ENCODE measurements around the gene MAPK8IP2.

MAPK8IP2 gene

GRCh38 chr22:50600538-50600937 lies at the start of gene MAPK8IP2:
TSS of gene MAPK8IP2 (plus strand) at chr22:50600793. CDS start at chr22:50600819, 26 bp downstream.
- no peak for DNase-seq

DNA sequence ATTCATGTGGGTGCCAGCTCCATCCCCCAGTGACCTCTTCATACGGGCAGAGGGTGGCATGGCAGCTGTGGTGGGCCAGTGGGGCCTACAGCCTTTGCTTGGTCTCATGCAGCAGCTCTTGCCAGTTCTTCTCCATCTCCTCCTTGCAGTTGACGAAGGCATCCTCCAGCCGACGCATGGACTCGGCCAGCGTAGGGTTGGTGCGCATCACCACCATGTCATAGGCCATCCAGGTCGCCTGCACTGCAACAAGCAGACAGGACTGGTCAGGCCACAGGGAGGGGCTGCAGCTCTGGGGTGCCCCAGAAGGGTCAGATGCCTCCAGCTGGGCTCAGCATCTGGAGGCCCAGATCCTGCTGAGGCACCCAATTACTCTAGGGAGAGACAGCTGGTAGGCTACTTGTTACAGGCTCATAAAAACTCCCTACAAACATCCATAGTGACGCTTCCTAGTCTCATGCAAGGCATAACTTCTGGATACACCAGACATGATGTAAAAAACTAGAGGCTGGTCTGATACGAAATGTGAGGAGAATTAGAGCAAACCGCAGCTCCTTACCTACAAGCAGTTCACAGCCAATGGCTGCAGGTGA lies 49.3 kb upstream of the MAPK8IP2 start:
- no peak for DNase-seq

DNA sequence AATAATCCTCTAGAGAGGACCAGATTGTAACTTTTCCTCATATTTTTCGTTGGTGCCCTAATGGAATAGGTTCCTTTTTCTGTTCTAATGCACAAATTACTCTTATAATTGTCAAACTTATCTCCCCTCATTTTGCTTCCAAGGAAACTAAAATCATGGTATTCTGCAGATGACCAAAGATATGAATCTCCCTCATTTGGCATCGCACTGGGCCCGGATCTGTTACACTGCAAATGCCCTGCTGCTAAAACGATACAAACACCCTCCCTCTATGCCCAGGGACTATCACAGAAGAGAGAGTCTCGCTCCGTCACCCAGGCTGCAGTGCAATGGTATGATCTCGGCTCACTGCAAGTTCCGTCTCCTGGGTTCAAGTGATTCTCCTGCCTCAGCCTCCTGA lies 47.3 kb upstream of the MAPK8IP2 start:
- DNase-seq, result no peak

DNA sequence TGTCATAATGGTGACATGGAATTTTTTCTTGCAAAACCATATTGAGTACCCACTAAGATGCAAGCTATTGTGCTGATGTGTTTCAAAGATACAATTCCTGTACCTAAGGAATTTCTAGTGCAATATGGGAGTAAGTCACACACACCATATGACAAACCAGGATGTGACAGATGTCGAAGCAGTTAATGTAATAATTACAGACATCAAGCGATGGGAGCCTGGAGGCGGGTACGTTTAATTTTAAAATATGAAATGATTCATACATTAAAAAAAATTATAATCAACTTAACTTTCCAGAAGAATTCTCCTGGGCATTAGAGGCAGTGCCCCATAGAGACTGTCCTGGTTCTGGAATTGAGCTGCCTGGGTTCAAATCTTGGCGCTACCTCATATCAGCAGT lies 43.9 kb upstream of the MAPK8IP2 start:
- DNase-seq, result no peak

- no peak for DNase-seq
These were observed 40.6 kb upstream of the MAPK8IP2 start for GRCh38 chr22:50560034-50560433.

DNA sequence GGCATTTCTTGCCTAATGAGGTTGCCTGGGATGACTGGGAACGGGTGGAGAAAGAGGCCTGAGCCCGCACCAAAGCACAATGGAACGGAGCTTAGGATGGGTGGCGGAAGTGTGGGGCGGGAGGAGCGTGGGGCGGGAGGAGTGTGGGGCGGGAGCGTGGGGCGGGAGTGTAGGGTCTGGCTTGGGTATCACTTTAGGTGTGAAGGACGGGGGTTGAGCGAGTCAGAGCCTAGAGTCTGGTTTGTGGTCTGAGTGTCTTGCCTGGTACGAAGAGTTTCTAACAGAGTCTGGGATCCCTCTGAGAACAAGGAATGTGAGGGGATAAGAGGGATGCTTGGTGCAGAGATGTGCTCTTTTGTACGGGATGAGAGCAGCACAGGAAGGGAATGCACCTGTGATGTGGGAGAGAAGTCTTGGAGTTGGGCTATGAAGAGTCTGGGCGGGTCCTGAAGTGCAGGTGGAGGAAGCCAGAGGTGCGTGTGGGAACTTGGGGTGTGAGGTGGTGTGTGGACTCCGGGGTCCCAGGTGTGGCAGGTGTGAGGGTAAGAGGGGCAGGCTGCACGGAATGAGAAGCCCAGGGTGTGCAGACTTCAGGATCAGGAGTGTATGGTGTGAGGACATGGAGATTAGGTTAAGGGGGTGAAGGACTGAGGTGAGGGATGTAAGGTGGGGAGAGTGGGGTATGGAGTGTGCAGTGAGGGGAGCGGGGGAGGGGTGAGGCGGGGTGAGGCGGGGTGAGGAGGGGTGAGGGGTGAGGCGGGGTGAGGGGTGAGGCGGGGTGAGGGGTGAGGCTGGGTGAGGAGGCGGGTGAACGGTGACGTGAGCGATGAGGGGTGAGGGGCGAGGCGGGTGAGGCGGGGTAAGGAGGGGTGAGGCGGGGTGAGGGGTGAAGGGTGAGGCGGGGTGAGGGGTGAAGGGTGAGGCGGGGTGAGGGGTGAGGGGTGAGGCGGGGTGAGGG lies 38.9 kb upstream of the MAPK8IP2 start:
- DNase-seq, result no peak

- peak; percentile 12 to 68 for DNase-seq
These were observed 37.8 kb upstream of the MAPK8IP2 start, which contains the start of gene SYCE3 for GRCh38 chr22:50562523-50563412. TSS of gene SYCE3 (minus strand) at chr22:50562919. CDS start at chr22:50556405, 6,514 bp downstream.

- DNase-seq, result no peak
These were observed 37.0 kb upstream of the MAPK8IP2 start for GRCh38 chr22:50563413-50564160.

- no peak for DNase-seq
These were observed 36.3 kb upstream of the MAPK8IP2 start for GRCh38 chr22:50564289-50564688.

DNA sequence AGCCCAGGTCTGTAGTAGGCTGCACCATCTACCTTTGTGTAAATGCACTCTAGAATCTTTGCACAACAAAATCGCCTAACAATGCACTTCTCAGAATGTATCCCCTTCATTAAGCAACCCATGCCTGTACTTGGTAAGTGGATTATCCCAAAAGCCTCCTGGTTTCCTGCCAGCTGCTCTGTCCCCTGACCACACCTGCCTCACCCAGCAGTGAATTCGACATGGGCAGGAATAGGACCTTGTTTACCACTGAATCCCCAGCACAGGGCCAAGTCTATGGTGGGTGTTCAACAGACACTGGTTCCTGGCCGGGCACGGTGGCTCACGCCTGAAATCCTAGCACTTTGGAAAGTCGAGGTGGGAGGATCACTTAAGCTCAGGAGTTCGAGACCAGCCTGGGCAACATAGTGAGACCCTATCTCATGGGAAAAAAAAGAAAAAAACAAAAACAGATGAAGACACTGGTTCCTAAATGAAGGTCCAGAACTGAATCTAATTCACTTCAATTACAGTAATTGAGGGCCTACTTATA lies 32.8 kb upstream of the MAPK8IP2 start:
- DNase-seq, result no peak

- DNase-seq, result no peak
These were observed 32.0 kb upstream of the MAPK8IP2 start for GRCh38 chr22:50568626-50569025.

DNA sequence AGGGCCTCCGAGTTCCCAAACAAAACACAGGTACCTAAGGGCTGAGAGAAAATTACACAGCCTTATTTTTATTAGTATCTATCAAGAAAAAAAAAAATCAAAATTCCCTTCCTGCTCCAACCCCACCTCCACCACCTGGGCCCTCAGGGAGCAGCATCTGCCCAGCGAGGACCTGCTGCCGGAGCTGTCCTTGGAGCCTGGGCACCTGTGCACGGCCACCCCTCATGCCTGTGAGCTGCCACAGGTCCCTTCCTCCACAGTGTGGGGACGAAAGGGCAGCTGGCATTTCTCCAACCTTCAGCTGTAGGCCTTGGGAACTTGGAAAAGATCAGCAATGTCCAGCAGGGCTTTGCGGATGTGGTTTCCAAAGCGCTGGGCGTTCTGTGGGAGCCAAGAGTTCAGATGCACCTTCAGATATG lies 31.5 kb upstream of the MAPK8IP2 start:
- no peak for DNase-seq

DNA sequence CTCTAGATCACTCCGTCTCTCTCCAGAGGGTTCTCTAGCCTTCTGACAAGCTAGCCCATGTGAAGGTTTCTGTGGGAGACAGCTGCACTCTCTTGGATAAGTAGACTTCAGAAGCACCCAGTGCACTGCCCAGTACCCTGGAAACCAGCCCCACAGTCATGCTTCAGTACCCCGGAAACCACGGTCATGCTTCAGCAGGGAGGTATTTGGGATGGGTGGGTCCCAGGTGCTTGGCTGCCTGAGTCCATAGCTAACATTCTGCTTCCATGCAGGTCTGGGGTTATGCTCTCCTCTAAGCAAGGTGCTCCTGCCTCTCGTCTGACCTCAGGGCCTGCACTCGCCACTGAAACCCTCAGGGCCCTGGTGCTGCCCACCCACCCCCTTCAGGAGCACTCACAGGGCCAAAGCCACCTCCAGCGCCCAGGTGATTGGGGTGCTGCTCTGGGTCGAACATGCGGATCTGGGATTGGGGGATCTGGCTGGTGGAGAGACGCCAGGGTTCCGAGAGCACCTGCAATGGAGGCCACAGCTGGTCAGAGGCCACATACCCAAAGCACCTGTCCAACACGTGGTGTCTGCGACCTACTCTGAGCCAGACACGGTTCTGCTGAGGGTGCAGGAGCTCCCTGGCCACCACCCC lies 30.6 kb upstream of the MAPK8IP2 start:
- DNase-seq, result no peak

DNA sequence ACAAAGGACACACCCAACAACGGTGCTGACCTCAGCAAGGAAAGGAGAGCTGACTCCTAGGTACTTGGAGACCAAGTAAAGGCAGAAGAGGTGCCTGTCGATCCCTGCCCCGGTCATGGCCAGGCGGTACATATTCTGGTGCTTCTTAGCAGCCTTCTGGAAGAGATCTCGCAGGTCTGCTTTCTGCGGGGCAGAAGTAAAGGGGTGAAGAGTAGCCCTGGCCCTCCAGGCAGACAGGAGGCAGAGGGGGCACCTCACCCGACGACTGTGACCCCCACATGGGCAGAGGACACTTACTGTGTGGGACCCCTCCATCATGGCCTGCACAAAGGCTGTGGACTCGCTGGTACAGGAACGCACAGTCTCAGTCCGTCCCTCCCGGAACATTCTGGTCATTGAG lies 29.7 kb upstream of the MAPK8IP2 start:
- no peak for DNase-seq

- DNase-seq, result no peak
These were observed 29.1 kb upstream of the MAPK8IP2 start for GRCh38 chr22:50571264-50572175.

DNA sequence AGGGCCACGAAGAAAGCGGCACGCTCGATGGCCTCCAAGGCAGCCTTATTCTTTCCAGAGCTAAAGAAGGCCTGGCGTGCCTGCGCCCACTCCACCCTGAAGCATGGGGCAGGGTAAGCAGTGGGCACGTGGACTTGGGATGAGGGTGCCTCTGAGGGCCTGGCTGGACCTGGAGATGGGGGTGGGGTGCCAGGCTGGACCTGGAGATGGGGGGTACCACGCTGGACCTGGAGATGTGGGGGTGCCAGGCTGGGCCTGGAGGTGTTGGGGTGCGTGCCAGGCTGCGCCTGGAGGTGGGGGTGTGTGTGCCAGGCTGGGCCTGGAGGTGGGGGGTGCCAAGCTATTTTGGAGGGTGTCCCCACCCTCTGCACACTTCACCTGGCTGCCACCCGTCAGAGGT lies 27.6 kb upstream of the MAPK8IP2 start:
- DNase-seq, result no peak

- no peak for DNase-seq
These were observed 26.9 kb upstream of the MAPK8IP2 start for GRCh38 chr22:50573491-50574382.

- DNase-seq, result no peak
These were observed 26.2 kb upstream of the MAPK8IP2 start for GRCh38 chr22:50574383-50574755.

DNA sequence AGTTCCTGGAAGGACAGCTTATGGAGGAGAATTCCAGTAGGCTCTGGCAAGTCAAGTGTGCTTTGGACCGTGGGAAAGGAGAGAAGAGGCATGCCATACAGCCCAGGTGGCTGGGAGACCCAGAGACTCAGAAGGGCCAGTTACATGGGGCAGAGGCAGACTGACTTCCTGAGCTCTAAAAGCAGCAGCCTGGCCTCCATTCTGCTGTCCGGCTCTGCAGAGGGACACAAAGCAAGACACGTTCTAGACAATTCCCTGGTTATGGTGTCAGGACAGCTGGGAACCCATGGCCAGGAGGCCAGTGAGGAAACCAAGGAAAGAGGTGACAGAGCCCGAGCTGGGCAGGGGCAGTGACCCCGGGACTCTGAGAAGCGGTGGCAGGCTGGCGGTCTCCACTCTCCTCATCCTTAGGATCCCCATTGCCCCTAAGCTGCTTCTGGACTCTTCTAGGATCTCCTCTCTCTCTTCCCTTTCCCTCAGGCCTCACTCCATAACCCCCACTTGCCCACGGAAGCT lies 25.1 kb upstream of the MAPK8IP2 start:
- DNase-seq, result no peak
